OCI-LY7 (cell line): ENCODE results near the gene CORO7. TPM values are rescaled to one million over a fixed set of nuclear protein-coding genes. Genes with fewer than 3 reads are reported as not detected.

ENCODE experiments used
- BruUV-seq: library from RNA; stranded (reverse); fragments of 400-500 nt; replicated peaks from 2 replicates; lab custom pipeline; 2021; lab: Mats Ljungman, UMichigan
- CTCF ChIA-PET: fragments of 300-600 bp; sonication (Branson Sonifier 250); formaldehyde crosslinking; loops from one replicate; lab custom pipeline; 2022; ENCODE audit warnings: antibody characterized with exemption; ENCODE audit not compliant: unreplicated experiment; lab: Charles Lee
- POLR2A ChIA-PET: fragments of 300-600 bp; sonication (Branson Sonifier 250); formaldehyde crosslinking; loops from one replicate; lab custom pipeline; 2022; ENCODE audit warnings: antibody characterized with exemption; lab: Charles Lee
- DNase-seq: peaks from one replicate; pipeline ENCODE4 v3.0.0-alpha.2; 2015; ENCODE audit warnings: low spot score
- H2AFZ ChIP-seq: fragments of 200-600 bp; sonication (generic), shearing (Covaris generic); 2 replicates; pipeline ENCODE4 v1.6.1; 2014; ENCODE audit warnings: mild to moderate bottlenecking, antibody characterized with exemption, low read length, moderate library complexity
- H3K27ac ChIP-seq: fragments of 200-600 bp; sonication (generic); 2 replicates; pipeline ENCODE4 v1.5.1; 2014; ENCODE audit warnings: mixed run types, low read depth, mild to moderate bottlenecking, moderate library complexity, low read length, inconsistent platforms; ENCODE audit not compliant: poor library complexity, severe bottlenecking
- H3K36me3 ChIP-seq: fragments of 200-600 bp; sonication (generic); 2 replicates; pipeline ENCODE4 v1.6.1; 2014; ENCODE audit warnings: mild to moderate bottlenecking, antibody characterized with exemption, low read length, moderate library complexity, mixed read lengths; ENCODE audit not compliant: insufficient read depth
- H3K4me1 ChIP-seq: fragments of 200-600 bp; sonication (generic); 2 replicates; pipeline ENCODE4 v1.5.1; 2014; ENCODE audit warnings: mild to moderate bottlenecking, low read length; ENCODE audit not compliant: insufficient read depth, poor library complexity, severe bottlenecking
- H3K4me2 ChIP-seq: fragments of 200-600 bp; sonication (generic); 2 replicates; pipeline ENCODE4 v1.6.1; 2014; ENCODE audit warnings: mild to moderate bottlenecking, low read length
- H3K4me3 ChIP-seq: fragments of 200-600 bp; sonication (generic); 2 replicates; pipeline ENCODE4 v1.5.1; 2014; ENCODE audit warnings: mild to moderate bottlenecking, low read depth, low read length; ENCODE audit not compliant: poor library complexity, severe bottlenecking
- H3K79me2 ChIP-seq: fragments of 200-600 bp; sonication (generic); 2 replicates; pipeline ENCODE4 v1.6.1; 2016; ENCODE audit warnings: low read depth, mild to moderate bottlenecking, low read length, moderate library complexity, mixed read lengths; ENCODE audit not compliant: insufficient read depth
- H3K9me2 ChIP-seq: fragments of 200-600 bp; sonication (generic); 2 replicates; pipeline ENCODE4 v1.6.1; 2016; ENCODE audit warnings: mild to moderate bottlenecking, low read length, mixed read lengths; ENCODE audit not compliant: insufficient read depth
- H3K9me3 ChIP-seq: fragments of 200-600 bp; sonication (generic); 2 replicates; pipeline ENCODE4 v1.6.1; 2014; ENCODE audit warnings: mild to moderate bottlenecking, mixed run types, low read length, mixed read lengths
- H4K20me1 ChIP-seq: fragments of 200-600 bp; sonication (generic); 2 replicates; pipeline ENCODE4 v1.6.1; 2014; ENCODE audit warnings: mild to moderate bottlenecking, antibody characterized with exemption, low read length, moderate library complexity, mixed read lengths; ENCODE audit not compliant: insufficient read depth
- CTCF ChIP-seq: fragments of 200-600 bp; sonication (generic); conservative IDR thresholded peaks from 2 replicates; pipeline ENCODE4 v1.5.1; 2014; ENCODE audit warnings: mild to moderate bottlenecking, antibody characterized with exemption, low read length, moderate library complexity, mixed read lengths
- EZH2phosphoT487 ChIP-seq: fragments of 200-600 bp; sonication (generic); IDR thresholded peaks from 2 replicates; pipeline ENCODE4 v1.6.1; 2018; ENCODE audit warnings: low read depth, borderline replicate concordance, mild to moderate bottlenecking, mixed run types, antibody characterized with exemption, low read length, moderate library complexity, mixed read lengths
- intact Hi-C: fragments of 100-400 bp; cut with micrococcal nuclease; formaldehyde crosslinking; loops from one replicate; pipeline ENCODE4 v1.10.0; 2022; ENCODE audit not compliant: unreplicated experiment
- total RNA-seq, 2 experiments: library from RNA; depleted of rRNA in 1 of 2; stranded (reverse); fragments of >200 nt in 1 of 2; shearing (Covaris generic) in 1 of 2; gene quantifications; 2 replicates each; pipeline ENCODE4 v1.2.3, GENCODE V29; 2014 to 2022

CORO7 gene
- total RNA-seq, 2 experiments from 2014 or later: 77.2 to 112 TPM

DNA sequence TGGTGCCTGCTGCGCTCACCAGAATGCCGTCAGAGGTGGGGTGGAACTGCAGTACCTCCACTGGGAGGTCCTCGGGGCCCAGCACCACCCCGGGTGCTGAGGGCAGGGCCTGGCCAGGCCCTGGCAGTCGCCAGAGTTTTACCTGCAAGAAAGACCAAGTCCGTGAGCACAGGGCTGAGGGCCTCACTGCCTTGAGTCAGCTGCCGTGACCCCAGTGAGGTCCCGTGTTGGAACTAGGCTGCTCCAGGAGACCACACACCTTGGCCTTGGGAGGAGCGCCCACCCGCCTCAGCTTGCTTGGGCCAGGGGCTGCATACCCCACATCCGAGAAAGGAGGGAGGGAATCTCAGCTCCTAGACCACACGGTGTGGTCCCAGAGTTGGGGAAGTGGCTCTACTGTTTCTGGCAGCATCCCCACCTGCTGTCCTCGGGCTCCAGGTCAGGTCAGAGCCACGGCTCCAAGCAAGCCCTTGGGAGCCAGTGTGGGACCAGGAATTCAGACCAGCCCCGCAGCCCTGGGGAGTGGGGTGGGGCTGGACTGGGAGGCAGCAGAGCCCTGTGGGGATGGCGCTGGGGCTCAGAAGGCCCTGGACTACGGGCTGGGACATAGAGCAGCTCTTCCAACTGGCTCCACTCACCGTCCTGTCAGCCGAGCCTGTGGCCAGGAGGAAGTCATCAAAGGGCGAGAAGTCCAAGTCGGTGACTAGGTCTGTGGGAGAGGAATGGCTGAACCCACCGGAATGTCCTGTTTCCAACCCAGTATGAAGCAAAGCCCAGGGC lies 8.7 kb downstream of the CORO7 start:
- TF ChIP-seq EZH2phosphoT487 (no peak), CTCF (no peak)
- no peak overlapping the region for H3K4me2 ChIP-seq
- ChIA-PET POLR2A (no interaction called here), CTCF (no interaction called here)
- no peak overlapping the region for H3K27ac ChIP-seq
- intact Hi-C loops: no loop called here
- H3K79me2 ChIP-seq: no peaks in the 10 kb centered on the region
- no TSS peak for BruUV-seq
- H3K4me1 ChIP-seq: no peaks in the 10 kb centered on the region
- no peaks in the 10 kb centered on the region for H3K9me2 ChIP-seq
- H3K9me3 ChIP-seq: no peaks in the 10 kb centered on the region
- no peaks in the 10 kb centered on the region for H4K20me1 ChIP-seq
- H3K4me3 ChIP-seq: no peak overlapping the region
- DNase-seq: no peak
- no peak overlapping the region for H2AFZ ChIP-seq
- peaks cover 81% of the 10 kb centered on the region for H3K36me3 ChIP-seq

GRCh38 chr16:4404967-4405696 lies 11.3 kb downstream of the CORO7 start:
- Histone ChIP-seq H4K20me1 (no peaks in the 10 kb centered on the region), H3K4me1 (no peaks in the 10 kb centered on the region), H3K36me3 (peaks cover 79% of the 10 kb centered on the region), H2AFZ (no peak overlapping the region), H3K27ac (no peak overlapping the region), H3K9me3 (no peaks in the 10 kb centered on the region), H3K9me2 (no peaks in the 10 kb centered on the region), H3K4me3 (no peak overlapping the region), H3K4me2 (no peak overlapping the region), H3K79me2 (no peaks in the 10 kb centered on the region)
- intact Hi-C loops: loop anchor here (5.0 kb wide), 1 partner anchor 118 kb away; no protein-coding TSS in a partner anchor
- ChIA-PET CTCF (interaction anchor here (0.7 kb wide), 1 partner anchor 28 kb away, joined by 3 read pairs; no protein-coding TSS in a partner anchor), POLR2A (no interaction called here)
- no TSS peak for BruUV-seq
- no peak for DNase-seq
- TF ChIP-seq CTCF: no peak
- no peak for TF ChIP-seq EZH2phosphoT487
